ENCODE results near the gene RIN3. TPM values are rescaled to one million over a fixed set of nuclear protein-coding genes. Genes with fewer than 3 reads are reported as not detected.

RIN3 gene, protein sequence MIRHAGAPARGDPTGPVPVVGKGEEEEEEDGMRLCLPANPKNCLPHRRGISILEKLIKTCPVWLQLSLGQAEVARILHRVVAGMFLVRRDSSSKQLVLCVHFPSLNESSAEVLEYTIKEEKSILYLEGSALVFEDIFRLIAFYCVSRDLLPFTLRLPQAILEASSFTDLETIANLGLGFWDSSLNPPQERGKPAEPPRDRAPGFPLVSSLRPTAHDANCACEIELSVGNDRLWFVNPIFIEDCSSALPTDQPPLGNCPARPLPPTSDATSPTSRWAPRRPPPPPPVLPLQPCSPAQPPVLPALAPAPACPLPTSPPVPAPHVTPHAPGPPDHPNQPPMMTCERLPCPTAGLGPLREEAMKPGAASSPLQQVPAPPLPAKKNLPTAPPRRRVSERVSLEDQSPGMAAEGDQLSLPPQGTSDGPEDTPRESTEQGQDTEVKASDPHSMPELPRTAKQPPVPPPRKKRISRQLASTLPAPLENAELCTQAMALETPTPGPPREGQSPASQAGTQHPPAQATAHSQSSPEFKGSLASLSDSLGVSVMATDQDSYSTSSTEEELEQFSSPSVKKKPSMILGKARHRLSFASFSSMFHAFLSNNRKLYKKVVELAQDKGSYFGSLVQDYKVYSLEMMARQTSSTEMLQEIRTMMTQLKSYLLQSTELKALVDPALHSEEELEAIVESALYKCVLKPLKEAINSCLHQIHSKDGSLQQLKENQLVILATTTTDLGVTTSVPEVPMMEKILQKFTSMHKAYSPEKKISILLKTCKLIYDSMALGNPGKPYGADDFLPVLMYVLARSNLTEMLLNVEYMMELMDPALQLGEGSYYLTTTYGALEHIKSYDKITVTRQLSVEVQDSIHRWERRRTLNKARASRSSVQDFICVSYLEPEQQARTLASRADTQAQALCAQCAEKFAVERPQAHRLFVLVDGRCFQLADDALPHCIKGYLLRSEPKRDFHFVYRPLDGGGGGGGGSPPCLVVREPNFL
- total RNA-seq, result 10 to 100 TPM; 30.9 to 34.0 TPM
- long read RNA-seq, donor 1, partial matches to known transcripts, result 9 of 19 reads
- long read RNA-seq, donor 1, other reads (novel, unspliced or antisense), result 10 of 19 reads
- long read RNA-seq, donor 2, full-length matches to known transcripts, result 1 of 45 reads
- long read RNA-seq, donor 2, partial matches to known transcripts, result 35 of 45 reads
- long read RNA-seq, donor 2, other reads (novel, unspliced or antisense), result 9 of 45 reads

DNA sequence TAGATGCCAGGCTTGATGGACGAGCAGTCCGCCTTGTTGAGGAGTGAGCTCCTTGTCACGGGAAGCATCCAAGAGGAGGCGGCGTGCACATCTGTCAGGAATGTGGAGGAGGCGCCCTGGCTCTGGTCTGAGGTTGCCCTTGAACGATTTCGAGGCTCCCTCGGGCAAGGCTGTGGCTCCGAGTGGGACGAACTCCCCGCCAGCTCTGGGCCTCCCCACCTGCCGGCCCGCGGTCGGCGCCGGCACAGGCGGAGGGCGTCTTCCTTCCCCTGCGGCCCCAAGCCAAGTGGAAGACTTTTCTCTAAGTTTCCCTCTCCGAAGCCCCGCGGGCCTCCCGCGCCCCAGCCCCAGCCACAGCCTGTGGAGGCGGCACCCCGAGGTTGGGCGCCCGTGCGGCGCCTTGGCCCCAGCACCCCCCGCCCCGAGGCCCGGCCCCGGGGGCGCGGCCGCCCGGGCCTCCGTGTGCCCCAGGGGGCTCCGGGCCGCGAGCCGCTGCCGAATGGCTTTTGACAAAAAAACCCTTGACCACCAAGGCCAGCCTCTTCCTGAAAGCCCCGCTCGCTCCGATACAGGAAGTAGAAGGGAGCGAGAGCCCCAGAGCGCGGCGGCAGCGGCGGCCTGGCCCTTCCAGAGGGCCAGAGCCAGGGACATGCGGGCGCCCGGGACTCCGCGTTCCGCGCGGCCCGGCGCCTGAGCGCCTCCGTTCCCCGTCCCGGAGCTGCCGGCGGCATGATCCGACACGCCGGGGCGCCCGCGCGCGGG lies at the start of gene RIN3:
RIN3 (plus strand) TSS at position 578 of the 762 bp plus-strand sequence; CDS start at position 730, 152 bp downstream.
- DNase-seq (ENCODE audit: low spot score), result peak; percentile 89
- intact Hi-C loops (cut with DNase I), result loop anchor here (1.0 to 10.0 kb wide), 2 partner anchors 30 to 71 kb away; no protein-coding TSS in a partner anchor

GRCh38 chr14:92464156-92464555 lies 49.4 kb upstream of the RIN3 start:
- DNase-seq (ENCODE audit: low spot score), result no peak
- intact Hi-C loops (cut with DNase I), result loop anchor here in 1 of 2 donors (10.0 kb wide), 1 partner anchor 211 kb away; no protein-coding TSS in a partner anchor

GRCh38 chr14:92464716-92465115 lies 48.9 kb upstream of the RIN3 start:
- peak; percentile 50 for DNase-seq (ENCODE audit: low spot score)
- intact Hi-C loops (cut with DNase I), result loop anchor here in 1 of 2 donors (10.0 kb wide), 1 partner anchor 210 kb away; no protein-coding TSS in a partner anchor

GRCh38 chr14:92465353-92466055 lies 48.1 kb upstream of the RIN3 start:
- DNase-seq (ENCODE audit: low spot score), result peak; percentile 78
- intact Hi-C loops (cut with DNase I), result loop anchor here in 1 of 2 donors (10.0 kb wide), 1 partner anchor 209 kb away; no protein-coding TSS in a partner anchor

- DNase-seq (ENCODE audit: low spot score), result no peak
- intact Hi-C loops (cut with DNase I), result loop anchor here in 1 of 2 donors (10.0 kb wide), 1 partner anchor 209 kb away; no protein-coding TSS in a partner anchor
These were observed 47.5 kb upstream of the RIN3 start for GRCh38 chr14:92466059-92466458.

GRCh38 chr14:92469515-92469914 lies 44.1 kb upstream of the RIN3 start:
- DNase-seq (ENCODE audit: low spot score), result no peak
- intact Hi-C loops (cut with DNase I), result loop anchor here in 1 of 2 donors (10.0 kb wide), 1 partner anchor 205 kb away; no protein-coding TSS in a partner anchor

- DNase-seq (ENCODE audit: low spot score), result no peak
- intact Hi-C loops (cut with DNase I), result loop anchor here in 1 of 2 donors (10.0 kb wide), 1 partner anchor 1355 kb away; no protein-coding TSS in a partner anchor
These were observed 43.4 kb upstream of the RIN3 start for GRCh38 chr14:92470215-92470614.

- DNase-seq (ENCODE audit: low spot score), result no peak
- intact Hi-C loops (cut with DNase I), result loop anchor here in 1 of 2 donors (10.0 kb wide), 1 partner anchor 1354 kb away; no protein-coding TSS in a partner anchor
These were observed 42.8 kb upstream of the RIN3 start for GRCh38 chr14:92470811-92471210.

- no peak for DNase-seq (ENCODE audit: low spot score)
- intact Hi-C loops (cut with DNase I), result loop anchor here in 1 of 2 donors (10.0 kb wide), 1 partner anchor 1353 kb away; no protein-coding TSS in a partner anchor
These were observed 41.7 kb upstream of the RIN3 start for GRCh38 chr14:92471919-92472318.

DNA sequence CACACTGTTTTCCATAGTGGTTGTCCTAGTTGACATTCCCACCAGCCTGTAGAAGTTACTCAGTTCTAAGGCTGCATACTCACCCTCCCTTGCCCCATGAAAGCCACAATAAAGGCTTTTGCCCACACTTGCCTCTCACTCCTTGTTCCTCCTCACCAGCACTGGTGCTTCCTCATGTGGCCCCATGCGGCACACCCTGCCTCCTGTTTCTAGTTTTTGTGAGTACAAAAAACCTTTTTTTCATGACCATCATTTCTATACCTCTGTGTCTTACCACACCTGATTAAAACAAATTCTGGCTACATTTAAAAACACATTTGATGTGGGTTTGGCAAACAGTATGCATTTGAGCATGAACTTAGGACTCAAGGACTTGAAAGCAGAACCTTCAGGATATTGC lies 40.7 kb upstream of the RIN3 start:
- DNase-seq (ENCODE audit: low spot score), result no peak
- intact Hi-C loops (cut with DNase I), result loop anchor here in 1 of 2 donors (10.0 kb wide), 1 partner anchor 1352 kb away; no protein-coding TSS in a partner anchor

- DNase-seq (ENCODE audit: low spot score), result peak; percentile 88
- intact Hi-C loops (cut with DNase I), result loop anchor here in 1 of 2 donors (10.0 kb wide), 1 partner anchor 1351 kb away; no protein-coding TSS in a partner anchor
These were observed 40.2 kb upstream of the RIN3 start for GRCh38 chr14:92473261-92473968.

DNA sequence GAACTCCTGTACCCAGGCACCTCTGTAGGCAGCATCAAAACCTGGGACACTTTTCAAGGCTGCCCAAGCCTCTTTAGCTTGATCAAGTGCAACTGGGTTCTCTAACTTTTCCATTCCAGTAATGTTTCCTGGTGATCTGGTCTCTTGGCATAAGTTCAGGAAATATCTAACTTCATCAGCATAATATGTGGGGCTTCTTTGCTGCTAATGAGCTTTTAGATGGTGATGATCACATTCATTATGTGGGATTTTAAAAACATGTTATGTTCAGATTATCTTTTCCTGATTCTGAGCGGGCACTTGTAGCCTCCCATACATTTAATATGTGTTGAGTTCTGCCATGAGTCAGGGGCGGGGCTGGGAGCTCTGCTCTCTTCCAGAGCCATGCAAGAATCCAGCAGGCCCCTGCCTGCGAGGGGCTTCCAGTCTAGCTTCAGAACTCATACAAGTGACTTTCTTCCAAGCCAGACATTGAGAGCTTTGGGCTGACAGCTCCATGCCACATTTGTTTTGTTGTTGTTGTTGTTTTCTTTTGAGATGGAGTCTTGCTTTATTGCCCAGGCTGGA lies 39.5 kb upstream of the RIN3 start:
- no peak for DNase-seq (ENCODE audit: low spot score)
- intact Hi-C loops (cut with DNase I), result loop anchor here in 1 of 2 donors (10.0 kb wide), 1 partner anchor 1351 kb away; no protein-coding TSS in a partner anchor

GRCh38 chr14:92475037-92475436 lies 38.5 kb upstream of the RIN3 start:
- no peak for DNase-seq (ENCODE audit: low spot score)
- intact Hi-C loops (cut with DNase I), result loop anchor here in 1 of 2 donors (10.0 kb wide), 1 partner anchor 1350 kb away; no protein-coding TSS in a partner anchor

GRCh38 chr14:92475451-92476187 lies 38.0 kb upstream of the RIN3 start:
- intact Hi-C loops (cut with DNase I), result loop anchor here in 1 of 2 donors (10.0 kb wide), 1 partner anchor 1349 kb away; no protein-coding TSS in a partner anchor
- no peak for DNase-seq (ENCODE audit: low spot score)

GRCh38 chr14:92480856-92481255 lies 32.7 kb upstream of the RIN3 start:
- intact Hi-C loops (cut with DNase I), result no loop called here
- no peak for DNase-seq (ENCODE audit: low spot score)

All from posterior vena cava (tissue), 2 donors.